ENCODE data around the gene CEP250.
"Not testable (repeated sequence)": the region's sequence is repeated elsewhere in the genome, so short reads cannot be mapped to it uniquely, and the experiment has no call there.

Gene CEP250

GRCh38 chr20:35496481-35496880 is 41.1 kb downstream of the CEP250 start:
- DNase-seq, result no peak

GRCh38 chr20:35497320-35497719 is 41.9 kb downstream of the CEP250 start:
- peak; percentile 80 for DNase-seq

GRCh38 chr20:35497780-35498189 is 42.4 kb downstream of the CEP250 start:
- peak; percentile 74 for DNase-seq

- no peak for DNase-seq
These were observed 43.9 kb downstream of the CEP250 start for GRCh38 chr20:35499271-35499670.

GRCh38 chr20:35502352-35502751 is 47.0 kb downstream of the CEP250 start:
- DNase-seq, result no peak

GRCh38 chr20:35503281-35503680 is 47.9 kb downstream of the CEP250 start:
- no peak for DNase-seq

GRCh38 chr20:35503841-35504561 is 48.6 kb downstream of the CEP250 start:
- DNase-seq, result peak; percentile 30

GRCh38 chr20:35504751-35505150 is 49.4 kb downstream of the CEP250 start:
- no peak for DNase-seq

- no peak for DNase-seq
These were observed 50.8 kb downstream of the CEP250 start for GRCh38 chr20:35506179-35506578.

GRCh38 chr20:35506872-35507638 is 51.7 kb downstream of the CEP250 start:
- no peak for DNase-seq

- DNase-seq, result no peak
These were observed 53.3 kb downstream of the CEP250 start for GRCh38 chr20:35508493-35509218.

GRCh38 chr20:35510951-35511735 is 55.7 kb downstream of the CEP250 start:
- DNase-seq, result no peak

- DNase-seq, result no peak
These were observed 56.5 kb downstream of the CEP250 start for GRCh38 chr20:35511814-35512420.

GRCh38 chr20:35514371-35514932 is 59.1 kb downstream of the CEP250 start:
- no peak for DNase-seq

GRCh38 chr20:35515341-35515740 is 59.9 kb downstream of the CEP250 start:
- no peak for DNase-seq

GRCh38 chr20:35515949-35516645 is 60.7 kb downstream of the CEP250 start:
- no peak for DNase-seq

- no peak for DNase-seq
These were observed 61.7 kb downstream of the CEP250 start for GRCh38 chr20:35517125-35517524.

- DNase-seq, result not testable (repeated sequence)
These were observed 62.4 kb downstream of the CEP250 start for GRCh38 chr20:35517767-35518166.

- no peak for DNase-seq
These were observed 63.6 kb downstream of the CEP250 start for GRCh38 chr20:35518955-35519354.

- no peak for DNase-seq
These were observed 68.0 kb downstream of the CEP250 start for GRCh38 chr20:35523298-35523888.

GRCh38 chr20:35525639-35526038 is 70.2 kb downstream of the CEP250 start:
- no peak for DNase-seq

All from DMS 273 treated with DMSO at 0.1 percent for 48 hours (cell line).